Measurements from ENCODE around the gene RNGTT. TPM values are rescaled to one million over a fixed set of nuclear protein-coding genes. Genes with fewer than 3 reads are reported as not detected.

Gene RNGTT
- total RNA-seq, 1 donor from 2014 or later = 12.3 TPM

DNA sequence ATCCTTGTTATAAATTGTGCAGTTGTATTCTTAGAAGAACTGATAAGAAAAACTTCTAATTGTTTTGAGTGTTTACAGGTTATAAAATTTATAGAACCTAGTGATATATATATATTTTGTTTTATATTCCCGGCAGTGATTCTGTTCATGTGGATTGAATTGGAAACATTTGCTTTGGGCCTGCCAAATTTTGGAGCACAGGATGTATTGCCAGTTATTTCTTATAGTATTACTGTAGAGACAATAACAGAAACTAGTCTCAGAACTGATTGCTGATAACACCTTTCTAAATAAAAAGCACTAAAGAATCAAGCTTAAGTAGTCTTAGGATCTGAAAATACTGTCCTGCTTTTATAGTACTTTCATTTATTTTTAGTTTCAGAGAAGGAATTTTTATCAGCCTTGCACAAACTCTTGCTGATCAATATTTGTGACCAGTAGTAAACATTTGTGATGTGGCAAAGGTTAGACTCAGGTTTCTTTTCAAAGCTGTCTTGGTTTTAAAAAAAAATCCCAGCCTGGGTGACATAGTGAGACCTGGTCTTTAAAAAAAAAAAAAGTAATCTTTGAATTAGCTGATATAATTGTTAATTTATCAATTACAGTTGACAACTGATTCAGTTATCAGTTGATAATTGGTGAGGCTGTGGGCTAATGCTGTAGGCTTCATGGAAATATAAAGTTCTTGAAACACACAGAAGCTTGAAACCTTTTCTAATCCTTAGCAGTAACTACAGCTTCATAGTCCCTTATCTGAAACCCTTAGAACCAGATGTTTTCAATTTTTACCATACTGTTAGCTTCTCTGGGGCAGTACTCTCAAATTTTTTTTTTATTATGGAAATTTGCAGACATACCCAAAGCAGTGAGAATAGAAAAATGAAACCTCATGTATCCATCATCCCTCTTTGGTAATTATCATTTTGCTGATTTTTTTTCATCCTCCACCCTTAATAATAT is 42.4 kb downstream of the RNGTT start:
- Histone ChIP-seq H3K36me3 (no peaks in the 10 kb centered on the region), H3K9me3 (no peaks in the 10 kb centered on the region), H3K27me3 (no peaks in the 10 kb centered on the region), H3K4me3 (no peak overlapping the region), H3K4me1 (no peaks in the 10 kb centered on the region), H3K27ac (no peak overlapping the region)
- intact Hi-C loops (cut with DNase I) = no loop called here
- no peak for ATAC-seq
- no peak for DNase-seq
- TF ChIP-seq, protein P1, sequence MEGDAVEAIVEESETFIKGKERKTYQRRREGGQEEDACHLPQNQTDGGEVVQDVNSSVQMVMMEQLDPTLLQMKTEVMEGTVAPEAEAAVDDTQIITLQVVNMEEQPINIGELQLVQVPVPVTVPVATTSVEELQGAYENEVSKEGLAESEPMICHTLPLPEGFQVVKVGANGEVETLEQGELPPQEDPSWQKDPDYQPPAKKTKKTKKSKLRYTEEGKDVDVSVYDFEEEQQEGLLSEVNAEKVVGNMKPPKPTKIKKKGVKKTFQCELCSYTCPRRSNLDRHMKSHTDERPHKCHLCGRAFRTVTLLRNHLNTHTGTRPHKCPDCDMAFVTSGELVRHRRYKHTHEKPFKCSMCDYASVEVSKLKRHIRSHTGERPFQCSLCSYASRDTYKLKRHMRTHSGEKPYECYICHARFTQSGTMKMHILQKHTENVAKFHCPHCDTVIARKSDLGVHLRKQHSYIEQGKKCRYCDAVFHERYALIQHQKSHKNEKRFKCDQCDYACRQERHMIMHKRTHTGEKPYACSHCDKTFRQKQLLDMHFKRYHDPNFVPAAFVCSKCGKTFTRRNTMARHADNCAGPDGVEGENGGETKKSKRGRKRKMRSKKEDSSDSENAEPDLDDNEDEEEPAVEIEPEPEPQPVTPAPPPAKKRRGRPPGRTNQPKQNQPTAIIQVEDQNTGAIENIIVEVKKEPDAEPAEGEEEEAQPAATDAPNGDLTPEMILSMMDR (IDR thresholded peaks at IDR 0.05) = no peak

DNA sequence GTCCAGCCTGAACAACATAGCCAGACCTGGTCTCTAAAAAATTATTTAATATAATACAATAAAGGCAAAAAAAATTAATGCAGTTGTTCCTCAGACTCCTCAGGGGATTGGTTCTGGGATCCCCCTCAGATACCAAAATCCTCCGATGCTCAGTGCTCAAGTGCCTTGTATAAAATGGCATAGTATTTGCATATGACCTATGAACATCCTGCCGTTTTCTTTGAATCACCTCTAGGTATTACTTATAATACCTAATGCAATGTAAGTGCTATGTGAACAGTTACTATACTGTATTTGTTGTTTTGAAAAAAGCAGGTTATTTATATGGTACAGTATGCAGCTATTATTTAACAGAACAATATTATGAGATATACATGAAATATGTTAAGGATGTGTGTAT is 43.3 kb downstream of the RNGTT start:
- intact Hi-C loops (cut with DNase I) = no loop called here
- DNase-seq (no peak), ATAC-seq (no peak)
- Histone ChIP-seq H3K4me3 (no peak overlapping the region), H3K27me3 (no peaks in the 10 kb centered on the region), H3K36me3 (no peaks in the 10 kb centered on the region), H3K27ac (no peak overlapping the region), H3K4me1 (no peaks in the 10 kb centered on the region), H3K9me3 (no peaks in the 10 kb centered on the region)
- TF ChIP-seq, protein P1 (IDR thresholded peaks at IDR 0.05) = no peak

DNA sequence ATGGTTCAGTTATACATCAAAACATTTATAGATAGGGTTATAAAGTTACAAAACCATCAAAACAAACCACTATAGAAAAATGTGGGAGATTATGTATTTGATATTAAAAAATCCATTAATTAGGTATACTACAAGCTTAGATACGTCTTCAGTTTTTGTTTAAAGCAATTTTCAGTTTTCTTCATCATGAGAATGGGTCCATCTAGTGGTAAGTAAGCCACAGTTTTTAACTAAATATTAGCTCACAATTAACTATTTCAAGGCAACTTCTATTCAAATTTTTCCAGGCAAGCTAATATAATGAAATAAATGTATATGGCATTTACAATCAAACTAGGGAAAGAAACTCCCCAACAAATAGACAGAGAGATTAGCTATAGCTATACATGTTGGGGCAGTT is 44.4 kb downstream of the RNGTT start:
- intact Hi-C loops (cut with DNase I) = no loop called here
- Histone ChIP-seq H3K36me3 (no peaks in the 10 kb centered on the region), H3K4me1 (no peaks in the 10 kb centered on the region), H3K4me3 (no peak overlapping the region), H3K27me3 (no peaks in the 10 kb centered on the region), H3K27ac (no peak overlapping the region), H3K9me3 (no peaks in the 10 kb centered on the region)
- DNase-seq (no peak), ATAC-seq (no peak)
- TF ChIP-seq, protein P1 (IDR thresholded peaks at IDR 0.05) = peak; percentile 17

DNA sequence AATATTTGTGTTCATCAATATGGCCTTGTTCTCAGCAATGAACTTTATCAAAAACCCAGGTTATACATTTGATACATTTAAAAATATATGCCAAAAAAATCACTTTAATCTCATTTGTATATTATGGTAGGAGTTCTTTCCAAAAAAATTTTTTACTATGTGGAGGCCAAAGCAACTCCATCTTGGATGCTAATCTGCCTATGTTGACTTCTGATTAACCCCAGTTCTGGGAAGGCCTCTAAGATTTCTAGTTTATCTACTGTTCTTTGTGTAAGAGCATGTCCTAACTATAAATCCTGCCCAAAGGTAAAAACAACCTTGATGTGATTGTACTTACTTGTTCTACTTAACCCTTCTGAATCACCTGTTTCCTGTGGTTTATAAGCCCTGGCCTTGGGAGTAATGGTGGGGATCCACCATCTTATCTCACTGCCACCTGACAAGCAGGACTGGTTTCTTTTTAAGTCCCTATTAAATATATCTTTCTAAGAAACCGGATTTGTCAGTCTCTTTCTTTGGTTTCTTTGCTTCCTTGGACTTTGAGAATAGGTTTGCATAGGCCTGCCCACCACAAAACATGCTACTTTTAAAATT is 46.7 kb downstream of the RNGTT start:
- Histone ChIP-seq H3K27me3 (no peaks in the 10 kb centered on the region), H3K27ac (no peak overlapping the region), H3K4me1 (no peaks in the 10 kb centered on the region), H3K9me3 (no peaks in the 10 kb centered on the region), H3K4me3 (no peak overlapping the region), H3K36me3 (no peaks in the 10 kb centered on the region)
- DNase-seq = no peak
- intact Hi-C loops (cut with DNase I) = no loop called here
- TF ChIP-seq, protein P1 (IDR thresholded peaks at IDR 0.05) = no peak
- no peak for ATAC-seq

DNA sequence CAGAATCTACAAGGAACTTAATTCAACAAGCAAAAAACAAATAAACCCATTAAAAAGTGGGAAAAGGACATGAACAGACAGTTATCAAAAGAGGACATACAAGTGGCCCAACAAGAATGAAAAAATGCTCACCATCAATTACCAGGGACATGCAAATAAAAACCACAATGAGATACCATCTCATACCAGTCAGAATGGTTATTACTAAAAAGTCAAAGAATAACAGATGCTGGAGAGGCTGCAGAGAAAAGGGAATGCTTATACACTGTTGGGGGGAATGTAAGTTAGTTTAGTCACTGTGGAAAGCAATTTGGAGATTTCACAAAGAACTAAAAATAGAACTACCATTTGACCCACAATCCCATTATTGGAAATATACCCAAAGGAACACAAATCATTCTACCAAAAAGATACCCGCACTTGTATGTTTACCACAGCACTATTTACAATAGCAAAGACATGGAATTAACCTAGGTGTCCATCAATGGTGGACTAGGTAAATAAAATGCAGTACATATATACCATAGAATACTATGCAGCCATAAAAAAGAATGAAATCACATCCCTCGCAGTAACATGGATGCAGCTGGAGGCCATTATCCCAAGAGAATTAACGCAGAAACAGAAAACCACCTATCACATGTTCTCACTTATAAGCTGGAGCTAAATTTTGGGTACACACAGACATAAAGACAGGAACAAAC is 48.4 kb downstream of the RNGTT start:
- intact Hi-C loops (cut with DNase I) = no loop called here
- DNase-seq = no peak
- no peaks in the 10 kb centered on the region for H3K36me3 ChIP-seq
- TF ChIP-seq, protein P1 (IDR thresholded peaks at IDR 0.05) = no peak
- H3K27me3 ChIP-seq = no peaks in the 10 kb centered on the region
- H3K9me3 ChIP-seq = no peaks in the 10 kb centered on the region
- no peak overlapping the region for H3K27ac ChIP-seq
- ATAC-seq = no peak
- H3K4me3 ChIP-seq = no peak overlapping the region
- peaks cover 10% of the 10 kb centered on the region for H3K4me1 ChIP-seq
